HG03196 (cell line): ENCODE data around the gene EIF2AK3.
"Not testable (repeated sequence)": the region's sequence is repeated elsewhere in the genome, so short reads cannot be mapped to it uniquely, and the experiment has no call there.

Source experiments
- ATAC-seq: cut with Tn5 transposase; IDR thresholded peaks from one replicate; pipeline ENCODE4 v1.9.1; 2021; ENCODE audit not compliant: unreplicated experiment

EIF2AK3 gene

GRCh38 chr2:88599527-88599926 is 27.7 kb downstream of the EIF2AK3 start:
- no peak for ATAC-seq

- no peak for ATAC-seq
Observed at GRCh38 chr2:88597168-88597567, 30.1 kb downstream of the EIF2AK3 start.

- ATAC-seq: no peak
Observed at GRCh38 chr2:88596141-88596830, 31.0 kb downstream of the EIF2AK3 start.

- ATAC-seq: no peak
Observed at GRCh38 chr2:88591698-88592097, 35.6 kb downstream of the EIF2AK3 start.

- ATAC-seq: no peak
Observed at GRCh38 chr2:88590998-88591613, 36.2 kb downstream of the EIF2AK3 start.

- ATAC-seq: no peak
Observed at GRCh38 chr2:88585969-88586368, 41.3 kb downstream of the EIF2AK3 start.

GRCh38 chr2:88582030-88582429 is 45.2 kb downstream of the EIF2AK3 start:
- no peak for ATAC-seq

- ATAC-seq: no peak
Observed at GRCh38 chr2:88580088-88580487, 47.2 kb downstream of the EIF2AK3 start.

- ATAC-seq: no peak
Observed at GRCh38 chr2:88575630-88576029, 51.6 kb downstream of the EIF2AK3 start.

- no peak for ATAC-seq
Observed at GRCh38 chr2:88575051-88575450, 52.2 kb downstream of the EIF2AK3 start.

GRCh38 chr2:88574445-88574844 is 52.8 kb downstream of the EIF2AK3 start:
- ATAC-seq: peak; percentile 56

GRCh38 chr2:88568179-88568578 is 59.1 kb downstream of the EIF2AK3 start:
- no peak for ATAC-seq

GRCh38 chr2:88564402-88564801 is 62.9 kb downstream of the EIF2AK3 start:
- no peak for ATAC-seq

GRCh38 chr2:88563129-88563528 is 64.1 kb downstream of the EIF2AK3 start:
- ATAC-seq: no peak

- peak; percentile 50 for ATAC-seq
Observed at GRCh38 chr2:88561646-88562388, 65.4 kb downstream of the EIF2AK3 start.

GRCh38 chr2:88560619-88561307 is 66.5 kb downstream of the EIF2AK3 start:
- no peak for ATAC-seq

- ATAC-seq: no peak
Observed at GRCh38 chr2:88557290-88557689, 70.0 kb downstream of the EIF2AK3 start.

GRCh38 chr2:88556026-88556425 is 71.2 kb downstream of the EIF2AK3 start:
- no peak for ATAC-seq

GRCh38 chr2:88554189-88554588 is 73.1 kb downstream of the EIF2AK3 start:
- no peak for ATAC-seq

GRCh38 chr2:88549616-88550292 is 77.5 kb downstream of the EIF2AK3 start:
- ATAC-seq: no peak

- not testable (repeated sequence) for ATAC-seq
Observed at GRCh38 chr2:88546291-88546690, 81.0 kb downstream of the EIF2AK3 start.
